Hematopoietic multipotent progenitor cell treated with erythropoietin and hydrocortisone succinate and interleukin-3 and kit ligand, for 17 days (in vitro differentiated cells): Measurements from ENCODE around the gene CCDC51.
"Not testable (repeated sequence)": the region's sequence is repeated elsewhere in the genome, so short reads cannot be mapped to it uniquely, and the experiment has no call there.

ENCODE experiments used
- DNase-seq: peaks from one replicate; pipeline ENCODE4 v3.0.0-alpha.2; 2015; ENCODE audit warnings: low spot score

Gene CCDC51

GRCh38 chr3:48465531-48466378 lies 25.8 kb upstream of the CCDC51 start:
- DNase-seq, result peak; percentile 87

GRCh38 chr3:48465237-48465530 lies 25.3 kb upstream of the CCDC51 start:
- no peak for DNase-seq

GRCh38 chr3:48464713-48465221 lies 24.8 kb upstream of the CCDC51 start:
- no peak for DNase-seq

GRCh38 chr3:48463703-48464102 lies 23.8 kb upstream of the CCDC51 start:
- no peak for DNase-seq

GRCh38 chr3:48461767-48462166 lies 21.8 kb upstream of the CCDC51 start:
- DNase-seq, result not testable (repeated sequence)

- DNase-seq, result no peak
These were observed 20.6 kb upstream of the CCDC51 start for GRCh38 chr3:48460517-48460902.

- no peak for DNase-seq
These were observed 20.0 kb upstream of the CCDC51 start for GRCh38 chr3:48459773-48460516.

- no peak for DNase-seq
These were observed 19.4 kb upstream of the CCDC51 start for GRCh38 chr3:48459331-48459730.

GRCh38 chr3:48456456-48456855 lies 16.5 kb upstream of the CCDC51 start:
- DNase-seq, result no peak

GRCh38 chr3:48451270-48451669 lies 11.4 kb upstream of the CCDC51 start:
- DNase-seq, result no peak

- DNase-seq, result peak; percentile 89
These were observed 6.7 kb upstream of the CCDC51 start, which contains the start of gene ATRIP for GRCh38 chr3:48446425-48447193. TSS of gene ATRIP (plus strand) at chr3:48446737. CDS start at chr3:48446846, 109 bp downstream.

- DNase-seq, result no peak
These were observed 6.1 kb upstream of the CCDC51 start for GRCh38 chr3:48446043-48446424.

- DNase-seq, result no peak
These were observed 5.5 kb upstream of the CCDC51 start for GRCh38 chr3:48445277-48445882.

- no peak for DNase-seq
These were observed 2.0 kb upstream of the CCDC51 start for GRCh38 chr3:48441940-48442339.

GRCh38 chr3:48440590-48440958 lies 655 bp upstream of the CCDC51 start:
- peak; percentile 26 for DNase-seq

GRCh38 chr3:48437812-48438211 lies 2.1 kb downstream of the CCDC51 start:
- DNase-seq, result no peak

GRCh38 chr3:48436855-48437254 lies 3.1 kb downstream of the CCDC51 start:
- DNase-seq, result no peak

- no peak for DNase-seq
These were observed 3.5 kb downstream of the CCDC51 start for GRCh38 chr3:48436477-48436787.

- DNase-seq, result peak; percentile 93
These were observed 4.0 kb downstream of the CCDC51 start for GRCh38 chr3:48435774-48436476.

- DNase-seq, result no peak
These were observed 4.7 kb downstream of the CCDC51 start for GRCh38 chr3:48435223-48435595.

- DNase-seq, result peak; percentile 41
These were observed 5.2 kb downstream of the CCDC51 start for GRCh38 chr3:48434591-48435222.
